ENCODE data around the gene SCARF1. TPM values are rescaled to one million over a fixed set of nuclear protein-coding genes. Genes with fewer than 3 reads are reported as not detected.

Gene SCARF1
- total RNA-seq, 1 donor from 2014 or later = 0.43 TPM

GRCh38 chr17:1646199-1646875 lies 805 bp upstream of the SCARF1 start:
- TF ChIP-seq CTCF (IDR thresholded peaks at IDR 0.05; ENCODE audit: unreplicated experiment) = no peak
- H3K4me3 Mint-ChIP-seq (ENCODE audit: low read depth) = no peak overlapping the region

DNA sequence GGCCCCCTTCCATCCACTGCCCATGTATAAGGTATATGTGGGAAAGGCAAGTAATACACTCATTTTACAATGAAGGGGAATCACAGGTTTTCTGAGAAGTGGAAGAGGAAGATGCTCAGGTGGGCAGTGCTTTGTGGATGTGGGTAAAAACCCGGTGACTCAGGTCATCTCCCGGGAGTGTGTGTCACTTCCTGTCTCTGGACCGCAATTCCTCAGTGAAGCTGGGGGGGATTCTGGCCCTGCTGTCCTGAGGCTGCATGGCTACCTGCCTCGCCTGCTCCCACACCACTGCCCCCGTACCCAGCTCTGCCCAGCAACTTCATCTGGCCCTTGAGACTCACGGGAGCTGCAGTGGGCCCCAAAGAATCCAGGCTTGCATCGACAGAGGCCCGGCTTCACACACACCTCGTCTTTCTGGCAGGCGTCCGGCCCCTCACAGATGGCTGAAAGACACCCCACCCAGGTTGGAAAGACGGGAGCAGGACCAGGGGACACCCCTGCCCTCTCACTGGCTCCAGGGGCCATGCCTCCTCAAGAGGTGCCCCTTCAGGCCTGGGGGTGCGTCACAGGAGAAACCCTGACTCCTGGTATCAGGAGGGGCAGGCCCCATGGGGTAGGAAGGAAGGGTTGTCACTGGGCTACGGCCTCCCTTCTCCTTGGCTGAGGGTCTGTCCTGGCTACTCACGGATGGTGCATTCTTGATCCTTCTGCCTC lies 882 bp downstream of the SCARF1 start:
- no peaks in the 10 kb centered on the region for H3K9me3 Mint-ChIP-seq (ENCODE audit: low read depth)
- no peak overlapping the region for H3K27ac Mint-ChIP-seq
- H3K36me3 Mint-ChIP-seq (ENCODE audit: insufficient read depth) = no peaks in the 10 kb centered on the region
- peak overlapping the region; percentile 74 for H3K4me3 Mint-ChIP-seq (ENCODE audit: low read depth)
- H3K27me3 Mint-ChIP-seq = peaks cover 24% of the 10 kb centered on the region
- no peak for TF ChIP-seq CTCF (IDR thresholded peaks at IDR 0.05; ENCODE audit: unreplicated experiment)
- no peak for DNase-seq (ENCODE audit: low spot score, unreplicated experiment)
- H3K4me1 Mint-ChIP-seq (ENCODE audit: low read depth) = peaks cover 4% of the 10 kb centered on the region

More at GRCh38 chr17:1646199-1646875, 805 bp upstream of the SCARF1 start:
- peaks cover 7% of the 10 kb centered on the region for H3K4me1 Mint-ChIP-seq (ENCODE audit: low read depth)
- H3K36me3 Mint-ChIP-seq (ENCODE audit: insufficient read depth) = peaks cover 4% of the 10 kb centered on the region
- peaks cover 21% of the 10 kb centered on the region for H3K27me3 Mint-ChIP-seq
- no peak overlapping the region for H3K27ac Mint-ChIP-seq
- no peaks in the 10 kb centered on the region for H3K9me3 Mint-ChIP-seq (ENCODE audit: low read depth)
- DNase-seq (ENCODE audit: low spot score, unreplicated experiment) = no peak

DNA sequence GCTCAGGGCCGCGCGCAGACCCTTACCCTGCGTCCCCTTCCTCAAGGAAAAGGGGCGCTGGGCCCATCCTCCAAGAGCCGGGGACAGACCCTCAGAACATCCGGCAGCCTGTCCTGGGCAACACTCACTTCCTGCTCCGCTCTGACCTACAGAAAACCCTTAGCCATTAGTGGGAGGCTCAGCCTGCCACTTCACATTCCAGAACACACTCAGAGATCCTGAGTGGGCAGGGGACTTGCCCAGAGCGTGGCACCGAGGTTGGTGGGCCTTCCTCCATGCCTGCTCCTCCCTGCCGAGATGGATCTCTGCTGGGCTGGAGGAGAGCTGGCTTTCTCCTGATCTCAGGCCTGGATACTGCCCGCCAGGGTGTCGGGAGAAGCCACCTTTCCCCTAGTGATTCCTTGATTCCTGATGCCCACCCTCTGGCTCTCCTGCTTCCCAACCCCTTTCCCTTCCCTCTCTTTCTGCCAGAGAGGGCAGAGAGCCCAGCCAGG lies 1.5 kb downstream of the SCARF1 start:
- Mint-ChIP-seq H3K4me1 (ENCODE audit: low read depth) (peaks cover 4% of the 10 kb centered on the region), H3K9me3 (ENCODE audit: low read depth) (no peaks in the 10 kb centered on the region), H3K4me3 (ENCODE audit: low read depth) (peak overlapping the region; percentile 74), H3K36me3 (ENCODE audit: insufficient read depth) (no peaks in the 10 kb centered on the region), H3K27me3 (peaks cover 24% of the 10 kb centered on the region), H3K27ac (no peak overlapping the region)
- no peak for DNase-seq (ENCODE audit: low spot score, unreplicated experiment)
- TF ChIP-seq CTCF (IDR thresholded peaks at IDR 0.05; ENCODE audit: unreplicated experiment) = no peak

DNA sequence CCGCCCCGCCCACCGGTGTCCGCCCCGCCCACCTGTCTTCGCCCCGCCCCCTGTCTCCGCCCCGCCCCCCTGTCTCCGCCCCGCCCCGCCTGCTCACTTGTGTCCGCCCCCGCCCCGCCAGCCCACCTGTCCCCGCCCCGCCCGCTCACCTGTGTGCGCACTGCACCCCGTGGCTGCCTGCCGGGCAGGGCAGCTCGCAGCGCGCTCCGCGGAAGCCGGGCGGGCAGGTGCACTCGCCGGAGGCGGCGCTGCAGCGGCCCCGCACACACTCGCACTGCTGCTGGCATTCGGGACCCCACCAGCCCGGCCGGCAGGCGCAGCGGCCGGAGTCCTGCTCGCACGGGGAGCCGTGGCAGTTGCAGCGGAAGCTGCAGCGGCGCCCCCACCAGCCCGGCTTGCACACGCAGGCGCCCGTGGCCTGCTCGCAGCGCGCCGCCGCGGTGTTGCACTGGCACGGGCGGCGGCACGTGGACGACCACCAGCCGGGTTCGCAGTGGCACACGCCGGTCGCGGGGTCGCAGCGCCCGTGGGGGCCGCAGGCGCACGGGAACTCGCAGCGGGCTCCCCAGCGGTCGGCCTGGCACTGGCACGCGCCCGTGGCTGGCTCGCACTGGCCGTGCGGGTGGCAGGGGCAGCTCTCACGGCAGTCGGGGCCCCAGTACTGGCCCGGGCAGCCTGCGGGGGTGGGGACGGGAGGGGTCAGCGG lies 2.1 kb downstream of the SCARF1 start:
- Mint-ChIP-seq H3K9me3 (ENCODE audit: low read depth) (no peaks in the 10 kb centered on the region), H3K4me3 (ENCODE audit: low read depth) (no peak overlapping the region), H3K4me1 (ENCODE audit: low read depth) (peaks cover 4% of the 10 kb centered on the region), H3K27ac (no peak overlapping the region), H3K27me3 (peaks cover 24% of the 10 kb centered on the region), H3K36me3 (ENCODE audit: insufficient read depth) (no peaks in the 10 kb centered on the region)
- peak; percentile 62 for TF ChIP-seq CTCF (IDR thresholded peaks at IDR 0.05; ENCODE audit: unreplicated experiment)
- DNase-seq (ENCODE audit: low spot score, unreplicated experiment) = peak; percentile 82

GRCh38 chr17:1641065-1641403 lies 4.5 kb downstream of the SCARF1 start:
- peak; percentile 14 for TF ChIP-seq CTCF (IDR thresholded peaks at IDR 0.05; ENCODE audit: unreplicated experiment)

More at GRCh38 chr17:1641065-1641403, 4.5 kb downstream of the SCARF1 start:
- H3K9me3 Mint-ChIP-seq (ENCODE audit: low read depth) = no peaks in the 10 kb centered on the region
- peaks cover 3% of the 10 kb centered on the region for H3K4me1 Mint-ChIP-seq (ENCODE audit: low read depth)
- peaks cover 17% of the 10 kb centered on the region for H3K27me3 Mint-ChIP-seq
- H3K4me3 Mint-ChIP-seq (ENCODE audit: low read depth) = no peak overlapping the region
- DNase-seq (ENCODE audit: low spot score, unreplicated experiment) = no peak
- no peaks in the 10 kb centered on the region for H3K36me3 Mint-ChIP-seq (ENCODE audit: insufficient read depth)
- peak overlapping the region; percentile 49 for H3K27ac Mint-ChIP-seq

All from progenitor cell of endocrine pancreas (in vitro differentiated cells).